TTC549 (cell line): ENCODE results near the gene POU6F2.

ENCODE experiments used
- FAIRE-seq: peaks from 2 replicates; lab custom pipeline; 2012; peaks lifted over from hg19 to GRCh38; lab: Jason Lieb, UNC

Gene POU6F2

GRCh38 chr7:39510864-39511354 is 533.2 kb downstream of the POU6F2 start:
- no peak for FAIRE-seq

- FAIRE-seq, result no peak
Measured at GRCh38 chr7:39515534-39516228, 538.0 kb downstream of the POU6F2 start.

GRCh38 chr7:39516498-39516897 is 538.8 kb downstream of the POU6F2 start:
- FAIRE-seq, result no peak

- FAIRE-seq, result no peak
Measured at GRCh38 chr7:39517240-39517639, 539.5 kb downstream of the POU6F2 start.
